Skeletal muscle satellite cell (primary cell): ENCODE data around the gene RAB8A.

ENCODE experiments used
- H3K27me3 ChIP-seq: 2 replicates; pipeline ENCODE4 v1.7.0; 2013; ENCODE audit warnings: low read length; ENCODE audit not compliant: control insufficient read depth, insufficient read depth
- H3K36me3 ChIP-seq: 2 replicates; pipeline ENCODE4 v1.7.0; 2013; ENCODE audit warnings: mild to moderate bottlenecking, control low read depth, low read length; ENCODE audit not compliant: insufficient read depth
- H3K4me1 ChIP-seq: 2 replicates; pipeline ENCODE4 v1.7.0; 2013; ENCODE audit warnings: low read length; ENCODE audit not compliant: control insufficient read depth, insufficient read depth
- H3K4me2 ChIP-seq: 2 replicates; pipeline ENCODE4 v1.7.0; 2013; ENCODE audit warnings: mild to moderate bottlenecking, low read length
- H3K4me3 ChIP-seq: 2 replicates; pipeline ENCODE4 v1.7.0; 2013; ENCODE audit warnings: low read length
- H3K9ac ChIP-seq: 2 replicates; pipeline ENCODE4 v1.7.0; 2013; ENCODE audit warnings: mild to moderate bottlenecking, low read depth, low read length, moderate library complexity
- H3K9me3 ChIP-seq: replicated peaks from 2 replicates; pipeline ENCODE4 v1.7.0; 2013; ENCODE audit warnings: mild to moderate bottlenecking, control low read depth, low read length

Gene RAB8A

GRCh38 chr19:16073481-16073880 lies 38.2 kb upstream of the RAB8A start:
- no peaks in the 10 kb centered on the region for H3K9me3 ChIP-seq
- H3K4me1 ChIP-seq: peaks cover 22% of the 10 kb centered on the region
- no peaks in the 10 kb centered on the region for H3K27me3 ChIP-seq
- no peak overlapping the region for H3K4me3 ChIP-seq
- peaks cover 33% of the 10 kb centered on the region for H3K36me3 ChIP-seq
- H3K9ac ChIP-seq: no peak overlapping the region
- H3K4me2 ChIP-seq: no peak overlapping the region

GRCh38 chr19:16073988-16074387 lies 37.7 kb upstream of the RAB8A start:
- no peak overlapping the region for H3K4me3 ChIP-seq
- H3K36me3 ChIP-seq: peaks cover 34% of the 10 kb centered on the region
- no peak overlapping the region for H3K4me2 ChIP-seq
- H3K9me3 ChIP-seq: no peaks in the 10 kb centered on the region
- no peaks in the 10 kb centered on the region for H3K27me3 ChIP-seq
- H3K4me1 ChIP-seq: peaks cover 22% of the 10 kb centered on the region
- H3K9ac ChIP-seq: no peak overlapping the region

GRCh38 chr19:16074488-16075365 lies 37.0 kb upstream of the RAB8A start:
- peak overlapping the region; percentile 99 for H3K9ac ChIP-seq
- no peak overlapping the region for H3K4me3 ChIP-seq
- H3K27me3 ChIP-seq: no peaks in the 10 kb centered on the region
- H3K9me3 ChIP-seq: no peaks in the 10 kb centered on the region
- H3K36me3 ChIP-seq: peaks cover 34% of the 10 kb centered on the region
- H3K4me1 ChIP-seq: peaks cover 25% of the 10 kb centered on the region
- H3K4me2 ChIP-seq: peak overlapping the region; percentile 94

GRCh38 chr19:16075430-16076153 lies 36.1 kb upstream of the RAB8A start:
- no peaks in the 10 kb centered on the region for H3K27me3 ChIP-seq
- peak overlapping the region; percentile 99 for H3K9ac ChIP-seq
- peaks cover 25% of the 10 kb centered on the region for H3K4me1 ChIP-seq
- H3K9me3 ChIP-seq: no peaks in the 10 kb centered on the region
- H3K4me2 ChIP-seq: peak overlapping the region; percentile 94
- peak overlapping the region; percentile 83 for H3K4me3 ChIP-seq
- peaks cover 42% of the 10 kb centered on the region for H3K36me3 ChIP-seq

GRCh38 chr19:16076154-16076957 lies 35.3 kb upstream of the RAB8A start, which contains the start of gene TPM4:
TSS of gene TPM4 (plus strand) at chr19:16076495. CDS start at chr19:16076566, 71 bp downstream.
- H3K9me3 ChIP-seq: no peaks in the 10 kb centered on the region
- H3K4me2 ChIP-seq: peak within 1 kb of the TSS; percentile 99
- peaks cover 27% of the 10 kb centered on the region for H3K4me1 ChIP-seq
- peaks cover 47% of the 10 kb centered on the region for H3K36me3 ChIP-seq
- H3K27me3 ChIP-seq: no peaks in the 10 kb centered on the region
- H3K9ac ChIP-seq: peak within 1 kb of the TSS; percentile 99
- peak within 1 kb of the TSS; percentile 83 for H3K4me3 ChIP-seq

GRCh38 chr19:16076958-16077611 lies 34.6 kb upstream of the RAB8A start:
- H3K4me2 ChIP-seq: peak overlapping the region; percentile 99
- H3K4me3 ChIP-seq: peak overlapping the region; percentile 83
- H3K9ac ChIP-seq: peak overlapping the region; percentile 99
- no peaks in the 10 kb centered on the region for H3K9me3 ChIP-seq
- H3K36me3 ChIP-seq: peaks cover 49% of the 10 kb centered on the region
- no peaks in the 10 kb centered on the region for H3K27me3 ChIP-seq
- H3K4me1 ChIP-seq: peaks cover 33% of the 10 kb centered on the region

GRCh38 chr19:16077984-16078758 lies 33.5 kb upstream of the RAB8A start:
- Histone ChIP-seq H3K4me1 (peaks cover 40% of the 10 kb centered on the region), H3K36me3 (peaks cover 57% of the 10 kb centered on the region), H3K9me3 (no peaks in the 10 kb centered on the region), H3K4me2 (peak overlapping the region; percentile 99), H3K27me3 (no peaks in the 10 kb centered on the region), H3K4me3 (peak overlapping the region; percentile 83), H3K9ac (peak overlapping the region; percentile 99)

- Histone ChIP-seq H3K4me1 (peaks cover 41% of the 10 kb centered on the region), H3K4me2 (peak overlapping the region; percentile 99), H3K9ac (peak overlapping the region; percentile 99), H3K9me3 (no peaks in the 10 kb centered on the region), H3K27me3 (no peaks in the 10 kb centered on the region), H3K4me3 (peak overlapping the region; percentile 83), H3K36me3 (peaks cover 59% of the 10 kb centered on the region)
These were observed 32.7 kb upstream of the RAB8A start for GRCh38 chr19:16078759-16079707.

- Histone ChIP-seq H3K4me1 (peaks cover 48% of the 10 kb centered on the region), H3K4me3 (no peak overlapping the region), H3K9ac (peak overlapping the region; percentile 14), H3K4me2 (no peak overlapping the region), H3K27me3 (no peaks in the 10 kb centered on the region), H3K9me3 (no peaks in the 10 kb centered on the region), H3K36me3 (peaks cover 90% of the 10 kb centered on the region)
These were observed 27.5 kb upstream of the RAB8A start for GRCh38 chr19:16084067-16084685.
